HepG2 (cell line): ENCODE results near the gene ASCL3. TPM values are rescaled to one million over a fixed set of nuclear protein-coding genes. Genes with fewer than 3 reads are reported as not detected.

Experiments
- ATAC-seq: fragments of 200-7000 bp; cut with Tn5 transposase; 3 replicates; pipeline ENCODE4 v1.9.1; 2020; ENCODE audit warnings: mild to moderate bottlenecking, moderate library complexity
- BruUV-seq: library from RNA; stranded (reverse); fragments of 400-500 nt; replicated peaks from 2 replicates; lab custom pipeline; 2021; lab: Mats Ljungman, UMichigan
- CTCF ChIA-PET: fragments of 300-600 bp; formaldehyde crosslinking; extraction: SDS; loops from one replicate; lab custom pipeline; 2021; ENCODE audit warnings: low total read pairs, inconsistent platforms, low intra/inter-chr PET ratio; lab: Yijun Ruan, JAX
- POLR2A ChIA-PET: fragments of 350-600 bp; sonication (Branson Sonifier 250); formaldehyde crosslinking; loops from one replicate; lab custom pipeline; 2020; ENCODE audit warnings: antibody characterized with exemption, inconsistent platforms; lab: Yijun Ruan, JAX
- DNase-seq: peaks from one replicate; pipeline ENCODE4 v3.0.0-alpha.2; 2015; ENCODE audit warnings: low spot score
- FAIRE-seq: peaks from 3 replicates; lab custom pipeline; 2011; peaks lifted over from hg19 to GRCh38; lab: Jason Lieb, UNC
- H2AFZ ChIP-seq: one replicate; pipeline ENCODE4 v1.6.1; 2011; ENCODE audit warnings: low read length, inconsistent platforms
- H3K27ac ChIP-seq: fragments of 300-600 bp; 3 replicates; pipeline ENCODE4 v1.8.0; 2011; ENCODE audit warnings: mixed run types, mild to moderate bottlenecking, mixed read lengths, low read length, inconsistent platforms; ENCODE audit not compliant: insufficient read depth; ENCODE audit errors: extremely low read length
- H3K27me3 ChIP-seq, 2 experiments: fragments of 200-600 bp in 1 of 2; 2 replicates in 1 of 2; 3 replicates in 1 of 2; pipeline versions ENCODE4 v1.6.0 to v1.8.0; 2011; ENCODE audit warnings: low read length in 2 of 2, mild to moderate bottlenecking in 2 of 2, moderate library complexity in 2 of 2, inconsistent platforms in 1 of 2; ENCODE audit not compliant: insufficient read depth in 2 of 2, control insufficient read depth in 1 of 2
- H3K36me3 ChIP-seq, 2 experiments: fragments of 200-600 bp in 1 of 2; replicated peaks in 1 of 2; 2 replicates in 1 of 2; 3 replicates in 1 of 2; pipeline versions ENCODE4 v1.5.1 to v1.8.0; 2011; ENCODE audit warnings: low read length in 2 of 2, inconsistent platforms in 1 of 2; ENCODE audit not compliant: insufficient read depth in 2 of 2, control insufficient read depth in 1 of 2
- H3K4me1 ChIP-seq: 2 replicates; pipeline ENCODE4 v1.5.1; 2012; ENCODE audit warnings: low read length, inconsistent platforms; ENCODE audit not compliant: insufficient read depth
- H3K4me2 ChIP-seq: 2 replicates; pipeline ENCODE4 v1.6.0; 2011; ENCODE audit warnings: low read depth, low read length, inconsistent platforms
- H3K4me3 ChIP-seq, 3 experiments: fragments of 200-600 bp in 1 of 3; sonication (generic), shearing (Covaris generic) in 1 of 3; replicated peaks in 1 of 3; 2 replicates each; pipeline ENCODE4 v1.5.1; 2011 to 2016; ENCODE audit warnings: low read length in 3 of 3, inconsistent platforms in 2 of 3, low read depth in 2 of 3, mild to moderate bottlenecking in 2 of 3, control low read depth in 1 of 3, mixed read lengths in 1 of 3; ENCODE audit not compliant: insufficient read depth in 1 of 3
- H3K79me2 ChIP-seq: one replicate; pipeline ENCODE4 v1.6.1; 2011; ENCODE audit warnings: low read length, inconsistent platforms; ENCODE audit not compliant: insufficient read depth
- H3K9ac ChIP-seq: 2 replicates; pipeline ENCODE4 v1.6.0; 2011; ENCODE audit warnings: mild to moderate bottlenecking, low read depth, low read length, inconsistent platforms; ENCODE audit not compliant: insufficient read depth
- H3K9me3 ChIP-seq: 2 replicates; pipeline ENCODE4 v1.5.1; 2012; ENCODE audit warnings: mild to moderate bottlenecking, low read length
- H4K20me1 ChIP-seq: 2 replicates; pipeline ENCODE4 v1.6.0; 2011; ENCODE audit warnings: inconsistent platforms, mild to moderate bottlenecking, low read length, moderate library complexity; ENCODE audit not compliant: insufficient read depth
- ATAD3A ChIP-seq: sonication (generic); formaldehyde crosslinking; IDR thresholded peaks from 2 replicates; pipeline ENCODE4 v1.4.0; 2020; ENCODE audit warnings: missing genetic modification reagents
- ELF4 ChIP-seq: sonication (generic); formaldehyde crosslinking; IDR thresholded peaks from 2 replicates; pipeline ENCODE4 v1.5.0; 2020; ENCODE audit warnings: missing genetic modification reagents, mild to moderate bottlenecking, moderate library complexity, borderline replicate concordance
- FOXA3 ChIP-seq: IDR thresholded peaks from 2 replicates; pipeline ENCODE4 v1.6.1; 2016; ENCODE audit warnings: missing genetic modification reagents, missing compliant biosample characterization
- GATAD2A ChIP-seq: IDR thresholded peaks from 2 replicates; pipeline ENCODE4 v1.6.1; 2016
- HNF4G ChIP-seq, 2 experiments: sonication (generic) in 1 of 2; formaldehyde crosslinking in 1 of 2; IDR thresholded peaks; 2 replicates each; pipeline versions ENCODE4 v1.4.0 to v1.6.1; 2011 to 2020; ENCODE audit warnings: borderline replicate concordance in 2 of 2, low read depth in 2 of 2, mild to moderate bottlenecking in 2 of 2, low read length in 1 of 2, missing genetic modification reagents in 1 of 2, moderate library complexity in 1 of 2
- MED1 ChIP-seq: sonication (generic); formaldehyde crosslinking; IDR thresholded peaks from 2 replicates; pipeline ENCODE4 v1.4.0; 2020; ENCODE audit warnings: missing genetic modification reagents
- MIER2 ChIP-seq: IDR thresholded peaks from 2 replicates; pipeline ENCODE4 v1.6.1; 2016; ENCODE audit warnings: missing biosample characterization, missing genetic modification reagents
- MYNN ChIP-seq: sonication (generic); formaldehyde crosslinking; IDR thresholded peaks from 2 replicates; pipeline ENCODE4 v1.4.0; 2020; ENCODE audit warnings: mild to moderate bottlenecking, low read depth, missing genetic modification reagents
- NR3C1 ChIP-seq: sonication (generic); formaldehyde crosslinking; IDR thresholded peaks from 2 replicates; pipeline ENCODE4 v1.4.0; 2020; ENCODE audit warnings: missing genetic modification reagents
- SKI ChIP-seq: fragments of 450-650 bp; IDR thresholded peaks from one replicate; pipeline ENCODE4 v1.6.1; 2018; ENCODE audit warnings: mild to moderate bottlenecking; ENCODE audit not compliant: partially characterized antibody
- ZNF224 ChIP-seq: sonication (generic); formaldehyde crosslinking; IDR thresholded peaks from 2 replicates; pipeline ENCODE4 v1.5.0; 2020; ENCODE audit warnings: mild to moderate bottlenecking, missing genetic modification reagents
- WGBS: methylation state at CpG from one replicate; pipeline ENCODE4 v1.1.6; 2017; ENCODE audit warnings: low lambda C conversion rate; 5-methylcytosine and 5-hydroxymethylcytosine counted together
- in situ Hi-C: cut with HindIII; loops from 2 replicates; pipeline ENCODE4 v1.10.0; 2017; ENCODE audit warnings: low pct_unique_long_range_greater_than_20kb; ENCODE audit not compliant: extremely low pct_ligation_motif_present
- intact Hi-C: fragments of 100-400 bp; cut with micrococcal nuclease; formaldehyde crosslinking; loops from one replicate; pipeline ENCODE4 v1.10.0; 2022; ENCODE audit not compliant: unreplicated experiment
- polyA plus RNA-seq, 8 experiments: library from polyadenylated mRNA; depleted of rRNA in 3 of 8; stranded (reverse) in 7 of 8; unstranded in 1 of 8; fragments of >200 nt; fragmentation: Illumina TruSeq in 4 of 8; extraction: Trizol in 4 of 8; gene quantifications; 2 replicates each; pipeline versions ENCODE4 v1.2.1 to v1.2.3, GENCODE V29; 2011 to 2016; ENCODE audit warnings: low read depth in 4 of 8, missing spikeins in 1 of 8, mixed read lengths in 1 of 8; ENCODE audit not compliant: insufficient read depth in 1 of 8
- total RNA-seq, 5 experiments: library from RNA; depleted of rRNA; stranded (reverse); fragments of >200 nt; fragmentation: Illumina TruSeq; extraction: Trizol; gene quantifications; 2 replicates each; pipeline ENCODE4 v1.2.3, GENCODE V29; 2016; ENCODE audit warnings: low read depth in 1 of 5
- TF ChIP-seq, protein P1 (sequence below): IDR thresholded peaks from 2 replicates; pipeline ENCODE4 v1.6.1; 2012; ENCODE audit warnings: low read length, improper control_type of control experiment

The ASCL3 gene
- total and polyA plus RNA-seq, 2 of the 13 experiments (the other 11 are each of a cell fraction or from before 2014, with no cell fraction given) = not detected

DNA sequence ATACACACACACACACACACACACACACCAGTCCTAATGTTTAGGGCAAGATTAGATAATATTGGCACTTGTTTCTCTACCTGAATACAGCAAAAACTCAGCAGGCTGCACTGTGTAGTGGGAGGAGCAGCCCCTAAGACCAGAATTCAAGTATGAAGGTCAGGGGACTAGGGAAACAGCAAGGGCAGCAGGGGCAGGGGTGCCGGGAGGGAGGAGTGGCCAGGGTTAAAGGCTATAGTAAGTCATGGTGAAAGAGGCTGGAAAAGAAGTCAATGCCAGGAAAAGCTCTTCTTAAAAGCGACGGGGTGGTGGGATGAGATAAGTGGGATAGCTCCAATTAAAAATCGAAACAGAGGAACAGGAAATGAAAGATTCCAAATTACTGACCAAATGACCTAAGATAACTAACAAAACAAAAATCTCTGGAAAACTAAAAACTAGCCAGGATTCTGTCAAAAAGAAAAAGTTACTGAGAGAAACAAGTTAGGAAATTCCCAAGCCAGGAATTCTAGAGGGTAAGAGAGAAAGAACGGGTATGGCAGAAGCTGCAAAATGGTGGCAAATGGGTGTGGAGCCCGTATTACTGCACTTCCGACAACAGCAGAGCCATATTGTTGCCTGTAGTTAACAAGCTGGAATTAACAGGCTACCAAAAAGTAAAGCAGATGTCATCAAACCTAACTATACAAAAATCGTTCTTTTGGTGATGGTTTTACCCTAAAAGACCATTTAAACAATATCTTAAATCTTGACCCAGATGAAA is 1.3 kb downstream of the ASCL3 start:
- H3K9me3 ChIP-seq = no peaks in the 10 kb centered on the region
- DNase-seq (no peak), ATAC-seq (peak; percentile 49; the same call in 2 of the 3 replicates), FAIRE-seq (no peak)
- no peaks in the 10 kb centered on the region for H3K27me3 ChIP-seq
- in situ Hi-C loops = no loop called here
- no peak overlapping the region for H2AFZ ChIP-seq
- ChIA-PET CTCF (no interaction called here), POLR2A (no interaction called here)
- 61% methylated on average over 8 of the region's 8 CpGs for WGBS
- no peaks in the 10 kb centered on the region for H4K20me1 ChIP-seq
- no peak overlapping the region for H3K9ac ChIP-seq
- intact Hi-C loops = no loop called here
- H3K36me3 ChIP-seq = no peaks in the 10 kb centered on the region
- no peak overlapping the region for H3K4me3 ChIP-seq
- H3K79me2 ChIP-seq = no peaks in the 10 kb centered on the region
- BruUV-seq = no TSS peak
- TF ChIP-seq HNF4G (IDR thresholded peaks at IDR 0.05; ENCODE audit: borderline replicate concordance, low read depth, low read length) (no peak), HNF4G (CRISPR knock-in tag; IDR thresholded peaks at IDR 0.05; ENCODE audit: borderline replicate concordance, low read depth) (no peak), FOXA3 (CRISPR knock-in tag) (no peak), MYNN (no peak), MIER2 (CRISPR knock-in tag) (no peak), GATAD2A (CRISPR knock-in tag) (no peak), SKI (no peak), ELF4 (CRISPR knock-in tag) (no peak), ATAD3A (no peak), MED1 (no peak), ZNF224 (no peak), NR3C1 (CRISPR knock-in tag) (no peak)
- TF ChIP-seq, protein P1, sequence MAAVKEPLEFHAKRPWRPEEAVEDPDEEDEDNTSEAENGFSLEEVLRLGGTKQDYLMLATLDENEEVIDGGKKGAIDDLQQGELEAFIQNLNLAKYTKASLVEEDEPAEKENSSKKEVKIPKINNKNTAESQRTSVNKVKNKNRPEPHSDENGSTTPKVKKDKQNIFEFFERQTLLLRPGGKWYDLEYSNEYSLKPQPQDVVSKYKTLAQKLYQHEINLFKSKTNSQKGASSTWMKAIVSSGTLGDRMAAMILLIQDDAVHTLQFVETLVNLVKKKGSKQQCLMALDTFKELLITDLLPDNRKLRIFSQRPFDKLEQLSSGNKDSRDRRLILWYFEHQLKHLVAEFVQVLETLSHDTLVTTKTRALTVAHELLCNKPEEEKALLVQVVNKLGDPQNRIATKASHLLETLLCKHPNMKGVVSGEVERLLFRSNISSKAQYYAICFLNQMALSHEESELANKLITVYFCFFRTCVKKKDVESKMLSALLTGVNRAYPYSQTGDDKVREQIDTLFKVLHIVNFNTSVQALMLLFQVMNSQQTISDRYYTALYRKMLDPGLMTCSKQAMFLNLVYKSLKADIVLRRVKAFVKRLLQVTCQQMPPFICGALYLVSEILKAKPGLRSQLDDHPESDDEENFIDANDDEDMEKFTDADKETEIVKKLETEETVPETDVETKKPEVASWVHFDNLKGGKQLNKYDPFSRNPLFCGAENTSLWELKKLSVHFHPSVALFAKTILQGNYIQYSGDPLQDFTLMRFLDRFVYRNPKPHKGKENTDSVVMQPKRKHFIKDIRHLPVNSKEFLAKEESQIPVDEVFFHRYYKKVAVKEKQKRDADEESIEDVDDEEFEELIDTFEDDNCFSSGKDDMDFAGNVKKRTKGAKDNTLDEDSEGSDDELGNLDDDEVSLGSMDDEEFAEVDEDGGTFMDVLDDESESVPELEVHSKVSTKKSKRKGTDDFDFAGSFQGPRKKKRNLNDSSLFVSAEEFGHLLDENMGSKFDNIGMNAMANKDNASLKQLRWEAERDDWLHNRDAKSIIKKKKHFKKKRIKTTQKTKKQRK = no peak
- H3K27ac ChIP-seq = no peak overlapping the region
- peaks cover 7% of the 10 kb centered on the region for H3K4me1 ChIP-seq
- no peak overlapping the region for H3K4me2 ChIP-seq
